K562 (cell line): ENCODE results near the gene VSNL1. TPM values are rescaled to one million over a fixed set of nuclear protein-coding genes. Genes with fewer than 3 reads are reported as not detected.

ENCODE experiments used
- CTCF ChIP-seq, 3 experiments: IDR thresholded peaks in 2 of 3; conservative IDR thresholded peaks in 1 of 3; 2 replicates each; pipeline ENCODE4 v1.5.1; 2011 to 2012; ENCODE audit warnings: low read length in 3 of 3, mild to moderate bottlenecking in 3 of 3, control low read depth in 2 of 3, improper control_type of control experiment in 1 of 3, inconsistent platforms in 1 of 3, low read depth in 1 of 3, mixed read lengths in 1 of 3, moderate library complexity in 1 of 3; ENCODE audit not compliant: insufficient read depth in 2 of 3
- E2F3 ChIP-seq: fragments of 250-450 bp; sonication (Bioruptor Pico); IDR thresholded peaks from 2 replicates; pipeline ENCODE4 v1.4.0; 2020; ENCODE audit warnings: mild to moderate bottlenecking
- E2F6 ChIP-seq, 2 experiments: IDR thresholded peaks; 2 replicates each; pipeline ENCODE4 v1.6.1; 2011; ENCODE audit warnings: borderline replicate concordance in 1 of 2, control low read depth in 1 of 2, low read depth in 1 of 2, low read length in 1 of 2, mild to moderate bottlenecking in 1 of 2, mixed read lengths in 1 of 2, moderate library complexity in 1 of 2; ENCODE audit not compliant: insufficient read depth in 1 of 2, insufficient read length in 1 of 2, poor library complexity in 1 of 2, severe bottlenecking in 1 of 2; ENCODE audit errors: extremely low read depth in 1 of 2
- EZH2 ChIP-seq: IDR thresholded peaks from 2 replicates; pipeline ENCODE4 v1.6.1; 2012; ENCODE audit warnings: low read depth, mild to moderate bottlenecking, inconsistent platforms, low read length, borderline replicate concordance
- GTF2B ChIP-seq: IDR thresholded peaks from 2 replicates; pipeline ENCODE4 v1.6.1; 2011; ENCODE audit not compliant: insufficient read length; ENCODE audit errors: extremely low read depth
- HDGF ChIP-seq: fragments of 450-650 bp; IDR thresholded peaks from 2 replicates; pipeline ENCODE4 v1.6.1; 2016
- JUNB ChIP-seq: fragments of 450-650 bp; formaldehyde crosslinking; conservative IDR thresholded peaks from 2 replicates; pipeline ENCODE4 v1.4.0; 2020; ENCODE audit warnings: mild to moderate bottlenecking
- KAT8 ChIP-seq: fragments of 450-650 bp; IDR thresholded peaks from 2 replicates; pipeline ENCODE4 v1.6.1; 2016; ENCODE audit warnings: low read depth, mild to moderate bottlenecking
- MAFF ChIP-seq: IDR thresholded peaks from 2 replicates; pipeline ENCODE4 v1.6.1; 2012; ENCODE audit warnings: low read length, improper control_type of control experiment
- NCOR1 ChIP-seq: fragments of 450-650 bp; IDR thresholded peaks from 2 replicates; pipeline ENCODE4 v1.6.1; 2016; ENCODE audit warnings: mild to moderate bottlenecking, moderate library complexity
- POLR2A ChIP-seq: fragments of 450-650 bp; conservative IDR thresholded peaks from 2 replicates; pipeline ENCODE4 v1.6.1; 2016
- PRMT5 ChIP-seq: sonication (generic); formaldehyde crosslinking; IDR thresholded peaks from 2 replicates; pipeline ENCODE4 v1.5.0; 2020; ENCODE audit warnings: missing genetic modification reagents
- SFPQ ChIP-seq: fragments of 200-400 bp; formaldehyde crosslinking; IDR thresholded peaks from 2 replicates; pipeline ENCODE4 v1.6.1; 2017; ENCODE audit warnings: mild to moderate bottlenecking, low read depth, low read length, moderate library complexity
- SRF ChIP-seq, 2 experiments: fragments of 250-450, 450-650 bp in 1 of 2; sonication (Bioruptor Pico) in 1 of 2; sonication (generic) in 1 of 2; formaldehyde crosslinking; IDR thresholded peaks; 2 replicates each; pipeline versions ENCODE4 v1.5.0 to v1.5.1; 2020 to 2022; ENCODE audit warnings: mild to moderate bottlenecking in 1 of 2, missing genetic modification reagents in 1 of 2
- ZC3H4 ChIP-seq: sonication (generic); formaldehyde crosslinking; IDR thresholded peaks from 2 replicates; pipeline ENCODE4 v1.9.0; 2021; ENCODE audit warnings: missing genetic modification reagents, borderline replicate concordance
- ZNF354B ChIP-seq: fragments of 250-450 bp; sonication (Bioruptor Pico); IDR thresholded peaks from 2 replicates; pipeline ENCODE4 v1.4.0; 2020
- ZNF449 ChIP-seq: fragments of 250-450 bp; sonication (Bioruptor Pico); IDR thresholded peaks from 2 replicates; pipeline ENCODE4 v1.8.0; 2022; ENCODE audit warnings: moderate library complexity, mild to moderate bottlenecking, inconsistent platforms
- ZNF511 ChIP-seq: sonication (generic); formaldehyde crosslinking; IDR thresholded peaks from 2 replicates; pipeline ENCODE4 v1.8.0; 2022; ENCODE audit warnings: mild to moderate bottlenecking, missing genetic modification reagents
- ZNF584 ChIP-seq: fragments of 200-800 bp; sonication (Bioruptor generic); IDR thresholded peaks from 2 replicates; pipeline ENCODE4 v1.6.1; 2016; ENCODE audit warnings: low read depth, mild to moderate bottlenecking, missing genetic modification characterization, missing compliant biosample characterization
- polyA plus RNA-seq, 8 experiments: library from polyadenylated mRNA; depleted of rRNA in 4 of 8; stranded (reverse) in 5 of 8; unstranded in 3 of 8; fragments of >200 nt; fragmentation: Nextera tagmentation in 2 of 8; fragmentation: Illumina TruSeq in 1 of 8; extraction: Ambion mirVana in 2 of 8; extraction: Trizol in 1 of 8; gene quantifications; 2 replicates each; pipeline versions ENCODE4 v1.2.1 to v1.2.3, GENCODE V29; 2011 to 2014; ENCODE audit warnings: inconsistent platforms in 1 of 8, missing spikeins in 1 of 8
- total RNA-seq, 7 experiments: library from RNA; depleted of rRNA in 6 of 7; stranded (reverse); fragments of >200 nt in 6 of 7; fragmentation: Illumina TruSeq in 2 of 7; extraction: Trizol in 2 of 7; gene quantifications; 2 replicates each; pipeline versions ENCODE4 v1.2.1 to v1.2.3, GENCODE V29; 2011 to 2021; ENCODE audit warnings: low replicate concordance in 1 of 7

VSNL1 gene
- total and polyA plus RNA-seq, 9 of the 15 experiments (the other 6 are each of a cell fraction or from before 2014, with no cell fraction given) = 0.20 TPM; not detected in 8

- no peak for TF ChIP-seq SFPQ
- no peak for TF ChIP-seq ZNF511 (CRISPR knock-in tag)
- no peak for TF ChIP-seq E2F3 (CRISPR knock-in tag)
- TF ChIP-seq KAT8 = no peak
- TF ChIP-seq HDGF = no peak
- no peak for TF ChIP-seq E2F6 (IDR thresholded peaks at IDR 0.05; ENCODE audit: borderline replicate concordance in 1 of 2, extremely low read depth in 1 of 2, insufficient read depth in 1 of 2, insufficient read length in 1 of 2, low read depth in 1 of 2, low read length in 1 of 2, poor library complexity in 1 of 2, severe bottlenecking in 1 of 2)
- peak in 1 of 3 experiments; percentile 76; a peak in 2 of 6 replicates for TF ChIP-seq CTCF (IDR thresholded peaks at IDR 0.05 in 2 of 3, conservative IDR thresholded peaks at IDR 0.05 in 1 of 3; ENCODE audit: insufficient read depth in 2 of 3, low read depth in 1 of 3, low read length in 3 of 3)
- peak in 1 of 2 experiments; percentile 94; a peak in 2 of 4 replicates for TF ChIP-seq SRF (CRISPR knock-in tag; IDR thresholded peaks at IDR 0.05)
- peak; percentile 60 for TF ChIP-seq GTF2B
- no peak for TF ChIP-seq ZNF584 (CRISPR knock-in tag)
- TF ChIP-seq JUNB = no peak
- no peak for TF ChIP-seq EZH2
- TF ChIP-seq PRMT5 = no peak
- TF ChIP-seq MAFF = no peak
- no peak for TF ChIP-seq ZNF354B (CRISPR knock-in tag)
- TF ChIP-seq POLR2A = peak; percentile 80
- TF ChIP-seq ZNF449 = no peak
- TF ChIP-seq ZC3H4 (CRISPR knock-in tag) = no peak
- TF ChIP-seq NCOR1 = no peak
These were observed 22.0 kb upstream of the VSNL1 start, which contains the start of gene RAD51AP2 (continued) for GRCh38 chr2:17518212-17519154.
